A673 (cell line): ENCODE data around the gene HSPB7. TPM values are rescaled to one million over a fixed set of nuclear protein-coding genes. Genes with fewer than 3 reads are reported as not detected.
"Not testable (repeated sequence)": the region's sequence is repeated elsewhere in the genome, so short reads cannot be mapped to it uniquely, and the experiment has no call there.

Experiments
- BruUV-seq: library from RNA; stranded (reverse); fragments of 400-500 nt; replicated peaks from 2 replicates; lab custom pipeline; 2021; lab: Mats Ljungman, UMichigan
- CTCF ChIA-PET: fragments of 300-600 bp; sonication (Branson Sonifier 250); formaldehyde crosslinking; loops from one replicate; lab custom pipeline; 2022; ENCODE audit warnings: antibody characterized with exemption; lab: Charles Lee
- POLR2A ChIA-PET: fragments of 300-600 bp; sonication (Branson Sonifier 250); formaldehyde crosslinking; loops from one replicate; lab custom pipeline; 2022; ENCODE audit warnings: antibody characterized with exemption; ENCODE audit not compliant: low non-redundant PET; lab: Charles Lee
- DNase-seq: peaks from one replicate; pipeline ENCODE4 v3.0.0-alpha.2; 2015; ENCODE audit warnings: low spot score
- H3K27ac ChIP-seq: fragments of 200-600 bp; sonication (generic); 2 replicates; pipeline ENCODE4 v1.5.1; 2016; ENCODE audit warnings: mixed run types, low read depth, mild to moderate bottlenecking, mixed read lengths, antibody characterized with exemption, low read length; ENCODE audit not compliant: poor library complexity, severe bottlenecking
- H3K27me3 ChIP-seq: fragments of 200-600 bp; sonication (generic); replicated peaks from 2 replicates; pipeline ENCODE4 v1.6.1; 2017; ENCODE audit warnings: mixed run types, low read depth, mild to moderate bottlenecking, mixed read lengths, antibody characterized with exemption, low read length; ENCODE audit not compliant: insufficient read depth, poor library complexity
- H3K36me3 ChIP-seq: fragments of 200-600 bp; sonication (generic); 2 replicates; pipeline ENCODE4 v1.6.1; 2016; ENCODE audit warnings: mixed run types, mild to moderate bottlenecking, mixed read lengths, antibody characterized with exemption, low read length; ENCODE audit not compliant: insufficient read depth, poor library complexity, severe bottlenecking
- H3K4me1 ChIP-seq: fragments of 200-600 bp; sonication (generic); 2 replicates; pipeline ENCODE4 v1.6.1; 2017; ENCODE audit warnings: mixed run types, mild to moderate bottlenecking, mixed read lengths, antibody characterized with exemption, low read length; ENCODE audit not compliant: insufficient read depth, poor library complexity, severe bottlenecking
- H3K4me3 ChIP-seq: fragments of 200-600 bp; sonication (generic); 2 replicates; pipeline ENCODE4 v1.5.1; 2016; ENCODE audit warnings: low read depth, mixed run types, mild to moderate bottlenecking, mixed read lengths, low read length; ENCODE audit not compliant: poor library complexity, severe bottlenecking
- H3K9me3 ChIP-seq: fragments of 200-600 bp; sonication (generic); 2 replicates; pipeline ENCODE4 v1.6.1; 2016; ENCODE audit warnings: mixed run types, low read depth, mild to moderate bottlenecking, mixed read lengths, antibody characterized with exemption, low read length; ENCODE audit not compliant: poor library complexity, severe bottlenecking
- CTCF ChIP-seq: fragments of 300-800, 200-600 bp; sonication (generic); conservative IDR thresholded peaks from 2 replicates; pipeline ENCODE4 v1.5.1; 2017; ENCODE audit warnings: low read depth, mild to moderate bottlenecking, antibody characterized with exemption, low read length, moderate library complexity, mixed read lengths
- EZH2 ChIP-seq: fragments of 200-600 bp; sonication (generic); IDR thresholded peaks from 2 replicates; pipeline ENCODE4 v1.6.1; 2017; ENCODE audit warnings: borderline replicate concordance, low read depth, mild to moderate bottlenecking, mixed read lengths, antibody characterized with exemption, low read length; ENCODE audit not compliant: poor library complexity, severe bottlenecking
- intact Hi-C: fragments of 100-400 bp; cut with micrococcal nuclease; formaldehyde crosslinking; loops from one replicate; pipeline ENCODE4 v1.10.0; 2022; ENCODE audit not compliant: unreplicated experiment
- total RNA-seq: library from RNA; stranded (reverse); gene quantifications from 2 replicates; pipeline ENCODE4 v1.2.3, GENCODE V29; 2021

The HSPB7 gene
- total RNA-seq, 1 experiment from 2014 or later: not detected

DNA sequence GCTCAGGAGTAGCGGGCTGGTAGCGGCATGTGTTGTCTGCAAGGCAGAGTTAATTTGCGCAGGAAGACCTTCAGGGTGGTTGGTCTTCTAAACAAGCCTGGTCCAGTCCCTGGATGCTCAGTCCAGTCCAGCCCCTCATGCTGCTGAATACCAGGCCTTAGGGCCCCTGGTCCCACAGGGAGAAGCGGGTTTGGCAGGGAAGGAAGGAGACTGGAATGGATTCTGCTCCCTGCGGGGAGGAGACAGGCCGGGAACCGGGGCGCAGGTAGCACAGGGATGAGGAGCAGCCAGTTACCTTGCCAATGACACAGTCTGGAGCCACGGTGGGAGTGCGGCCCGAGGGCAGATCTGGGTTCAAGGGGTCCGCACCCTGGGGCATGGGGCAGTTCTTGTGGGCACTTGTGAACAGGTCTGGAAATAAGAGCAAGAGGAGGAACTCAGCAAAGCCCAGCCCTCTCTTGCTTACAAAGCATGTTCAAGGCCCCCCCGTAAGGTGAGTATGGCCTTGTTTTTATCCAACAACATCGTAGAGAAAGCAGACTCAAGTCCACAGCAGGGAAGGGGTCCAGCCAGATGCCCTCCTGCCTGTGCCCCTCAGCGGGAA, 45.5 kb upstream of the HSPB7 start:
- BruUV-seq: no TSS peak
- ChIA-PET POLR2A (no interaction called here), CTCF (interaction anchor here (0.9 kb wide), 1 partner anchor 23 kb away, joined by 3 read pairs; no protein-coding TSS in a partner anchor)
- Histone ChIP-seq H3K36me3 (no peaks in the 10 kb centered on the region), H3K9me3 (no peaks in the 10 kb centered on the region), H3K27ac (no peak overlapping the region), H3K27me3 (no peaks in the 10 kb centered on the region), H3K4me3 (no peak overlapping the region), H3K4me1 (no peaks in the 10 kb centered on the region)
- intact Hi-C loops: no loop called here
- no peak for DNase-seq
- TF ChIP-seq CTCF (no peak), EZH2 (no peak)

- DNase-seq, H3K4me3 ChIP-seq, H3K27me3 ChIP-seq, H3K9me3 ChIP-seq, H3K4me1 ChIP-seq, POLR2A ChIA-PET, H3K27ac ChIP-seq, BruUV-seq, H3K36me3 ChIP-seq: not testable (repeated sequence)
- intact Hi-C loops: loop anchor here (1.0 kb wide), 1 partner anchor 24 kb away; no protein-coding TSS in a partner anchor
- CTCF ChIA-PET: interaction anchor here (0.9 kb wide), 1 partner anchor 22 kb away, joined by 3 read pairs; no protein-coding TSS in a partner anchor
Measured at GRCh38 chr1:16062687-16063075, 44.8 kb upstream of the HSPB7 start.

DNA sequence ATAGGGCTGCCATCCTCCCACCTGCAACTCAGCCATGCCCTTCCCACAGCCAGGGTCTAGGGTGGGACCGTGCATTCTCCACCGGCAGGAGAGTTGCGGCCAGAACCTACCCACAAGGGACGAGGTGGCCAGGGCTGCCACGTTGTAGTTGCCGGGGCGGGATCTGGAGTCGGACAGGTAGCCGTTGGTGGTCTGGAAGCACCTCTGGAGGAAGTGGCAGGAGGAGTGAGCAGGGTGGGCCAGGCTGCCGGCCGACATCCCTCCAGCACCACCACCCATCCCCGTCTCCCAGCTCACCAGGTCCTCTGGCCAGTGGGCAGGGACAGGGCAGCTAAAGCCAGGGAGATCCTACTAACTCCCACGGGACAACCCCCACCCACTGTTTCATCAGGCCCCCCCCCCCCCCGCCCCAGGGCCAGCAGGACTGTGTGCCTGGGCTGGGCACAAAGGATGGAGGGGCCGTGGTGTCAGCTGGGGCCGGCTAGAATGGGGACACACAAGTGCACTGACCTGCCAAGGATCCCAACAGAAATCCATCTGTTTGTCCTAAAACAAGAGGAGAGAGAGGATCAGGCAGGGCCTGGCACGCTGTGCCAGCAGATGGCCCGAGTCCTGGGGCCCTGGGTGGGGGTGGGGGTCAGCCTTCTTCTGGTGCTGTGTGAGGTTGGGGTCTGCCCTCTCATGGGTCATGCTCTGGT, 44.3 kb upstream of the HSPB7 start:
- H3K36me3 ChIP-seq, POLR2A ChIA-PET, H3K4me1 ChIP-seq, H3K4me3 ChIP-seq, H3K27me3 ChIP-seq, DNase-seq, BruUV-seq, H3K9me3 ChIP-seq, H3K27ac ChIP-seq: not testable (repeated sequence)
- CTCF ChIA-PET: interaction anchor here (0.9 kb wide), 1 partner anchor 22 kb away, joined by 3 read pairs; no protein-coding TSS in a partner anchor
- intact Hi-C loops: loop anchor here (1.0 kb wide), 1 partner anchor 24 kb away; no protein-coding TSS in a partner anchor

- no peaks in the 10 kb centered on the region for H3K4me1 ChIP-seq
- DNase-seq: no peak
- BruUV-seq: no TSS peak
- intact Hi-C loops: no loop called here
- ChIA-PET POLR2A (no interaction called here), CTCF (no interaction called here)
- no peak overlapping the region for H3K27ac ChIP-seq
- TF ChIP-seq EZH2 (no peak), CTCF (no peak)
- no peaks in the 10 kb centered on the region for H3K27me3 ChIP-seq
- no peaks in the 10 kb centered on the region for H3K36me3 ChIP-seq
- H3K4me3 ChIP-seq: no peak overlapping the region
- no peaks in the 10 kb centered on the region for H3K9me3 ChIP-seq
Measured at GRCh38 chr1:16061266-16061665, 43.4 kb upstream of the HSPB7 start.

- POLR2A ChIA-PET: interaction anchor here (0.6 kb wide), 1 partner anchor 15 kb away, joined by 3 read pairs; no protein-coding TSS in a partner anchor
- not testable (repeated sequence) for H3K27me3 ChIP-seq, BruUV-seq, H3K36me3 ChIP-seq, H3K4me3 ChIP-seq, H3K4me1 ChIP-seq, H3K27ac ChIP-seq, DNase-seq, H3K9me3 ChIP-seq
- CTCF ChIA-PET: interaction anchor here (0.5 kb wide), 1 partner anchor 29 kb away, joined by 4 read pairs; no protein-coding TSS in a partner anchor
- intact Hi-C loops: loop anchor here (5.0 kb wide), 1 partner anchor 256 kb away; no protein-coding TSS in a partner anchor
Measured at GRCh38 chr1:16058394-16059120, 40.7 kb upstream of the HSPB7 start.
